Activated CD4-positive, alpha-beta T cell treated with anti-CD3 and anti-CD28 coated beads for 48 hours (primary cell): ENCODE results near the gene OSBPL9.
"Not testable (repeated sequence)": the region's sequence is repeated elsewhere in the genome, so short reads cannot be mapped to it uniquely, and the experiment has no call there.

Experiments used
- DNase-seq: peaks from one replicate; pipeline ENCODE4 v3.0.0-alpha.2; 2020

OSBPL9 gene

DNA sequence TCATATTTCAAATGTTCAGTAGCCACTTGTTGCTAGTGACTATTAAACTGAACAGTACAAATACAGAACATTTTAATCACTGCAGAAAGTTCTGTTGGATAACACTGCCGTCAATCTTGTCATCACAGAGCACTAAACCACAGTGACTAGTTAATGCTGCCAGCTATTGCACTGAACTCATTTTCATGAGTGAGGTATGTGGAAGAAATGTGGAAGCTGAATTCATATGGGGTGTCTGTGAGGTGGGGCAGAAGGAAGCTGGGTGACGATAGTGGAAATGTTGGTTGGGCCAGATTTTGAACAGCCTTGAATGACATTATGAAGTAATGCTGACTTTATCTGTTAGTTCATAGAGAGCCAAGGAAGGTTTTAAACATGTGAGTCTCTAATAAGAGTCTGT lies 49.6 kb downstream of the OSBPL9 start:
- DNase-seq: no peak

DNA sequence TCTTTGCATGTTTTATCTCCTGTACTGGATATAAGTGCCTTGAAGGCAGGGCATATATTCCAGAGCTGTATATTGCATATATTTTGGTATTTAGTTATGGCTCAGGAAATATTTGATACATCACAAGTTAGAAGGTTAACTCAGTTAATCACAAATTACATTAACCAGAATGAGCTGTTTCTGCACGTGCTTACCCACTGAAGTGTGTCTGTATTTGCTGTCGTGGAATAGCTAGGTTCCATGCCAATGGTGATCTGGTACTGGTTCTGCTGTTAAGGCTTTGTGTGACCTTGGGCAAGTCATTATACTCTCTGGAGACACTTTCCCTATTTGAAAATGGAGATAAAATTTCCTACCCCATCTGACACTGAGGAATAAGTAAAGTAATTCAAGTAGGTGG lies 50.7 kb downstream of the OSBPL9 start:
- DNase-seq: no peak

DNA sequence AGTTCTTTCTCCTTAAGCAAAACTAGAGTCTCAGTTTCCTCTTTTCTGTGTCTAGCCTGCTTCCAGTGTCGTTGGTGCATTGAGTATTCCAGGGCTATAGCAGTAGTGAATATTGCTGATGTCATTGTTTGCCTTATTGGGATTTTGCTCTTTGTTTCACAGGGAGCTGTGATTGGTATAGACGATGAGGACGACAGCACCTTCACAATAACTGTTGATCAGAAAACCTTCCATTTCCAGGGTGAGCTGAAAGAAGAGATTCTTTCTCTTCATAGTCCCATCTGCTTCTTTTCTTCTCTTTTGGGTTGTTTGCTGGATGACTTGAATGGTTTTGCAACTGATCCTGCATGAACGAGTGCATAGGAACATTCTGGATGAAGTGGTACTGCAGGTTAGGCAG lies 52.4 kb downstream of the OSBPL9 start:
- DNase-seq: no peak

GRCh38 chr1:51669816-51670215 lies 52.9 kb downstream of the OSBPL9 start:
- DNase-seq: no peak

- DNase-seq: no peak
Measured at GRCh38 chr1:51671527-51672325, 54.8 kb downstream of the OSBPL9 start.

- no peak for DNase-seq
Measured at GRCh38 chr1:51673279-51673678, 56.4 kb downstream of the OSBPL9 start.

DNA sequence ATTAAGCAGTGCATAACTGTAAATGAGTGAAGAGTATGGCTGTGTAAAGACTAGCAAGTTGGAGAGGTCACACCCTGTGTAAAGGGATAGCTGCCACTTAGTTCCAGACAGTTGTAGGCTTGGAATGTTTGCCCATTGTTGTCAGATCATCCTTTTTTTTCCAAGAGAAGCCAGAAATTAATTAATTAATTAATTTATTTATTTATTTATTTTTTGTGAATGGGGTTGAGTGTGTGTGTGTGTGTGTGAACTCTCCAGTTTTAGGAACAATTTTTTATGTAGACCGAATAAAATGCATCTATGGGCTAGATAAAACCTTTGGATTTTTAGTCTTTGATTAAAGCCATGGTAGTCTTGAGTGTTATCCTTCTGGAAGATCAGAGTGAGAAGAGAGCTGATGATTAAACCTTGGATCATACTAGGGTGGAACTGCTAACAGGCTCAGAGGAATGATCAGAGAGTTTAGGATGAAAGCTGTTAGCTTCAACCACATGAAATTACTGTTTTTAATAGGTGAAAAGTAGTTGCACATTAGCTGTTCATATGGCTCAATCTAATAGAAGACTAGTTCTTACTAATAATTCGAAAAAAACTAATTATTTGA lies 58.4 kb downstream of the OSBPL9 start:
- no peak for DNase-seq

DNA sequence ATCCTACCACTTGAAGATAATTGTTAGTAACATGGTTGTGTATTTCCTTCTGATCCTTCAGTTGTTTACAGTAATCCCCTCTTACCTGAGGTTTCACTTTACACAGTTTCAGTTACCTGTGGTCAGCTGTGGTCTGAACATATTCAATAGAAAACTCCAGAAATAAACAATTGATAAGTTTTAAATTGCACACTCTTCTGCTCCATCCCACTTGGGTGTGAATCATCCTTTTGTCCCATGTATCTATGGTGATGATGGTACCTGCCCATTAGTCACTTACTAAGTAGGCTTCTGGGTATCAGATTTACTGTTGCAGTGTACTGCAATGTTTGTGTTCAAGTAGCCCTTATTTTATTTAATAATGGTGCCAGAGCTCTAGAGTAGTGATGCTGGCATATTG lies 62.5 kb downstream of the OSBPL9 start:
- DNase-seq: peak; percentile 3

DNA sequence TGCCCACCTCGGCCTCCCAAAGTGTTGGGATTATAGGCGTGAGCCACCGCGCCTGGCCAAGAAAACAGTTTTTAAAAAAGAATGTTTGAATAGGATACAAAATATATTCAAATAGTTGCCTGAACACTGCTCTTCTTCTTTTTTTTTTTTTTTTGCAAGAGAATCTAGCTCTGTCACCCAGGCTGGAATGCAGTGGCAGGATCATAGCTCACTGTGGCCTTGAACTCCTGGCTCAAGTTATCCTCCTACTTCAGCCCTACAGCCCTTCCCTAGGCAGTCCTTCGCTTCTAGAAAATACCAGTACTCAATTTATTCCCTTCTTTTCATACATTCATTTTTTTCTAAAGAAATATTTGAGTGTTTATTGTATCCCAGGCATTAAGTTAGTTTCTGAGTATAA lies 67.9 kb downstream of the OSBPL9 start:
- no peak for DNase-seq

- DNase-seq: peak; percentile 21
Measured at GRCh38 chr1:51686450-51686849, 69.6 kb downstream of the OSBPL9 start.

- no peak for DNase-seq
Measured at GRCh38 chr1:51689075-51689440, 72.2 kb downstream of the OSBPL9 start.

DNA sequence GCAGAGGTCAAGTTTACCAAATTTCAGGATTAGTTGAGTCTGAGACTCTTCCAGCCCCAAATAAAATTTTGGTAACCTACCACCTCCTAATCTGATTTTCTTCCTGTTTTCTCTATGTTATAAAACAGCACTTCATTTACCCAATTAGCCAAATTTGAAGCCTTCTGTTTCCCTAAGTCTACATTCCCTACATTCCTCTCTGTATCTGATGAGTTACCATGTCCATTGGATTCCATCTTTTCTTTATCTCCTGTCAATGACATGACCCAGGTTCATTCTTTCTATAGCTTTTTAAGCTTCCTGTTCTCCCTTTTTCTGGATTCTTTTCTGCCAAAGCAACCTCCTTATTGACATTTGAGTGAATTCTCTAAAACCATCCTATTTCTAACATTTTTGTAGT lies 72.8 kb downstream of the OSBPL9 start:
- DNase-seq: no peak

DNA sequence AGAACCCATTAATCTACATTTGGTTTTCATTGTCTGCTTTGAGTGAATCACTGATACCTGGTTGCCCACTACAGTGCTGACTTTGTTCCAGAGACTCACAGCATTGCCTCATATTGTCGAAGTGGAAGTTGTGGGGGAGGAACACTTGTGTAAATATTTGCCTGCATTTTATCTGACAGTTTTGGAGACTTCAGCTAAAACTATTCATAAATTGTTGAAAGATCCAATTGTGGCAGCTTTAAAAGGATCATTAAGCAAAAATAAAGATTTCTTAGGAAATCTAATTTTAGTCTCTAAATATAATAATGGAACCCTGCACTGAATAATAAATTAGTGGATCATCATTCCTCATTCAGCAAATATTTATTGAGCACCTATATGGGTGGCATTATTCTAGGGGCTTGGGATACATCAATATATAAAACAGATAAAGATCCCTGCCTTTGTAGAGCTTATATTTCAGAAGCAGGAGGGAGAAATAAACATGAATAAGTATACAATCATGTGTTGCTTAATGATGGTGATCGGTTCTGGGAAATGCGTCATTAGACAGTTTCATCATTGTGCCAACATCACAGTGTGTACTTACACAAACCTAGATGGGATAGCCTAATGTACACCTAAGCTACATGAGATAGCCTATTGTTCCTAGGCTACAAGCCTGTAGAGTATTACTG lies 73.5 kb downstream of the OSBPL9 start:
- DNase-seq: no peak

DNA sequence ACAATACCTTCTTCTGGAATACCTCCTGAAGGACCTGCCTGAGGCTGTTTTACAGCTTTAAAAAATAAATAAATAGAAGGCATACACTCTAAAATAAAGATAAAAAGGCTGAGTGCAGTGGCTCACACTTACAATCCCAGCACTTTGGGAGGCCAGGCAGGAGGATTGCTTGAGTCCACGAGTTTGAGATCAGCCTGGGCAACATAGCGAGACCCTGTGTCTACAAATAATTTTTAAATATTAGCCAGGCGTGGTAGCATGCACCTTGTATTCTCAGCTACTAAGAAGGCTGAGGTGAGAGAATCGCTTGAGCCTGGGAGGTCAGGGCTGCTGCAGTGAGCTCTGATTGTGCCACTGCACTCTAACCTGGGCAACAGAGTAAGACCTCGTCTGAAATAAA lies 75.0 kb downstream of the OSBPL9 start:
- DNase-seq: no peak

GRCh38 chr1:51693419-51694155 lies 76.7 kb downstream of the OSBPL9 start:
- no peak for DNase-seq

GRCh38 chr1:51697166-51697565 lies 80.3 kb downstream of the OSBPL9 start:
- DNase-seq: no peak

GRCh38 chr1:51699391-51699790 lies 82.5 kb downstream of the OSBPL9 start:
- DNase-seq: no peak

GRCh38 chr1:51701782-51702181 lies 84.9 kb downstream of the OSBPL9 start:
- not testable (repeated sequence) for DNase-seq

DNA sequence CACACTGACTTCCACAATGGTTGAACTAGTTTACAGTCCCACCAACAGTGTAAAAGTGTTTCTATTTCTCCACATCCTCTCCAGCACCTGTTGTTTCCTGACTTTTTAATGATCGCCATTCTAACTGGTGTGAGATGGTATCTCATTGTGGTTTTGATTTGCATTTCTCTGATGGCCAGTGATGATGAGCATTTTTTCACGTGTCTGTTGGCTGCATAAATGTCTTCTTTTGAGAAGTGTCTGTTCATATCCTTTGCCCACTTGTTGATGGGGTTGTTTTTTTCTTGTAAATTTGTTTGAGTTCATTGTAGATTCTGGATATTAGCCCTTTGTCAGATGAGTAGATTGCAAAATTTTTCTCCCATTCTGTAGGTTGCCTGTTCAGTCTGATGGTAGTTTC lies 85.3 kb downstream of the OSBPL9 start:
- DNase-seq: not testable (repeated sequence)

GRCh38 chr1:51705035-51705434 lies 88.1 kb downstream of the OSBPL9 start:
- no peak for DNase-seq

- no peak for DNase-seq
Measured at GRCh38 chr1:51708911-51709760, 92.2 kb downstream of the OSBPL9 start.

- DNase-seq: no peak
Measured at GRCh38 chr1:51709951-51710350, 93.1 kb downstream of the OSBPL9 start.

- no peak for DNase-seq
Measured at GRCh38 chr1:51712590-51712989, 95.7 kb downstream of the OSBPL9 start.
